ENCODE results near the gene INTS3. TPM values are rescaled to one million over a fixed set of nuclear protein-coding genes. Genes with fewer than 3 reads are reported as not detected.

INTS3 gene
- total and polyA plus RNA-seq, 10 of the 15 experiments (the other 5 are each of a cell fraction or from before 2014, with no cell fraction given) = 12.6 to 87.4 (median 30.8) TPM

DNA sequence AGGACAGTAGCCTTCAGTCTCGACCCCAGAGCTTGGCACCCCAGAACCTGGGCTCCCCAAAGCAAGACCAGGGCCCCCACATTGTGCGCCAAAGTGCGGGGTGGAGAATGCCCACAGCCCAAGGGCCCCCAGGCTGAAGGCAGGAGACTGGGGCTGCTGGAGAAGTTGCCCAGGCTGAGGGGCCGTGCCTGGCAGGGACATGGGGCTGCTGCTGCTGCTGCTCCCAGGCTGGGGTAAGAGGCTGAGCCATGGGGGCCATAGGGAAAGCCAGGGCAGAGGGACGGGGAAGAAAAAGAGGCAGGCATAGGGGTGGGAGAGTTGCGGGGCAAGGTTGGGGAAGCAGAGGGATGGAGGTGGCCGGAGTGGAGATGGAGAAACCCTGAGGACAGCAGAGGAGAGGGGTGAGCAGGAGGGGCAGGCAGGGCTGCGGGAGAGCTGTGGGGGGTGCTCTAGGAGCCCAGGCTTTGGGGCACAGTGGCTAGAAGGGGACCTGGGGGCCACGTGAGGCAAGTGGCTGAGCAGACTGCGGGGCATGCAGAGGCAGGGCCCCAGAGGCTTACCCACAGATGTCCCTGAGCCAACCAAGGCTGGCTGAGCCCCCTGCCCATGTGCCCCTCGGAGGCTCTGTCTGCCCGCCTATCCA is 66.2 kb downstream of the INTS3 start:
- Histone ChIP-seq H3K36me3 (ENCODE audit: control insufficient read depth in 2 of 2, insufficient read depth in 2 of 2, low read length in 1 of 2) (no peaks in the 10 kb centered on the region), H3K27me3 (replicated peaks in 1 of 2; ENCODE audit: control insufficient read depth in 2 of 2, insufficient read depth in 2 of 2, low read length in 1 of 2) (no peaks in the 10 kb centered on the region), H4K20me1 (ENCODE audit: control insufficient read depth, insufficient read depth) (no peaks in the 10 kb centered on the region), H3K9ac (ENCODE audit: control insufficient read depth, insufficient read depth, low read length) (no peak overlapping the region), H3K27ac (ENCODE audit: control insufficient read depth, insufficient read depth) (no peak overlapping the region), H3K9me3 (replicated peaks; ENCODE audit: control insufficient read depth, insufficient read depth, low read length) (no peaks in the 10 kb centered on the region), H2AFZ (ENCODE audit: control insufficient read depth, low read depth, low read length) (no peak overlapping the region), H3K79me2 (ENCODE audit: control insufficient read depth, insufficient read depth, low read length) (no peaks in the 10 kb centered on the region), H3K4me1 (ENCODE audit: control insufficient read depth, insufficient read depth, low read length) (peaks cover 30% of the 10 kb centered on the region), H3K4me2 (ENCODE audit: control insufficient read depth, insufficient read depth) (no peak overlapping the region), H3K4me3 (no peak overlapping the region)
- 78% methylated on average over 12 of the region's 12 CpGs for WGBS (ENCODE audit: insufficient coverage, insufficient replicate concordance, low lambda C conversion rate, missing lambda C conversion rate)
- DNase-seq (ENCODE audit: low read depth, low spot score) (no peak), ATAC-seq (no peak), FAIRE-seq (no peak)
- ChIA-PET POLR2A (interaction anchor here (1.2 kb wide), 1 partner anchor 197 kb away, joined by 4 read pairs; the partner anchor contains the start of gene RPS27), SMC1A (ENCODE audit: uncharacterized antibody, unreplicated experiment) (interaction anchor here (0.8 to 3.5 kb wide), 3 partner anchors 12 to 192 kb away, joined by 3 to 21 read pairs (median 4); partner anchors contain the start of gene RAB13), RAD21 (ENCODE audit: unreplicated experiment) (interaction anchor here (1.7 kb wide), 1 partner anchor 193 kb away, joined by 5 read pairs; the partner anchor contains the start of gene RAB13), CTCF (interaction anchor here (4.0 kb wide), 1 partner anchor 192 kb away, joined by 20 read pairs; the partner anchor contains the start of gene RAB13)
- intact Hi-C loops (cut with micrococcal nuclease; ENCODE audit: unreplicated experiment) = no loop called here
- in situ Hi-C loops (cut with MboI) = loop anchor here (10.0 kb wide), 1 partner anchor 191 kb away; the partner anchor contains the start of gene RAB13
- BruUV-seq (replicated peaks) = no TSS peak
- TF ChIP-seq CEBPB (IDR thresholded peaks at IDR 0.05; ENCODE audit: borderline replicate concordance in 1 of 2, low read depth in 2 of 2, low read length in 2 of 2) (no peak), ZZZ3 (IDR thresholded peaks at IDR 0.05; ENCODE audit: control insufficient read depth, insufficient read length, low read depth) (no peak), TAF1 (IDR thresholded peaks at IDR 0.05; ENCODE audit: borderline replicate concordance, low read depth, low read length) (no peak), CBX3 (IDR thresholded peaks at IDR 0.05; ENCODE audit: borderline replicate concordance, low read depth) (no peak), IKZF1 (conservative IDR thresholded peaks at IDR 0.05) (no peak), MEF2B (IDR thresholded peaks at IDR 0.05; ENCODE audit: partially characterized antibody, poor library complexity, severe bottlenecking) (no peak), KDM1A (IDR thresholded peaks at IDR 0.05; ENCODE audit: borderline replicate concordance) (no peak)
- TF ChIP-seq, protein P1, sequence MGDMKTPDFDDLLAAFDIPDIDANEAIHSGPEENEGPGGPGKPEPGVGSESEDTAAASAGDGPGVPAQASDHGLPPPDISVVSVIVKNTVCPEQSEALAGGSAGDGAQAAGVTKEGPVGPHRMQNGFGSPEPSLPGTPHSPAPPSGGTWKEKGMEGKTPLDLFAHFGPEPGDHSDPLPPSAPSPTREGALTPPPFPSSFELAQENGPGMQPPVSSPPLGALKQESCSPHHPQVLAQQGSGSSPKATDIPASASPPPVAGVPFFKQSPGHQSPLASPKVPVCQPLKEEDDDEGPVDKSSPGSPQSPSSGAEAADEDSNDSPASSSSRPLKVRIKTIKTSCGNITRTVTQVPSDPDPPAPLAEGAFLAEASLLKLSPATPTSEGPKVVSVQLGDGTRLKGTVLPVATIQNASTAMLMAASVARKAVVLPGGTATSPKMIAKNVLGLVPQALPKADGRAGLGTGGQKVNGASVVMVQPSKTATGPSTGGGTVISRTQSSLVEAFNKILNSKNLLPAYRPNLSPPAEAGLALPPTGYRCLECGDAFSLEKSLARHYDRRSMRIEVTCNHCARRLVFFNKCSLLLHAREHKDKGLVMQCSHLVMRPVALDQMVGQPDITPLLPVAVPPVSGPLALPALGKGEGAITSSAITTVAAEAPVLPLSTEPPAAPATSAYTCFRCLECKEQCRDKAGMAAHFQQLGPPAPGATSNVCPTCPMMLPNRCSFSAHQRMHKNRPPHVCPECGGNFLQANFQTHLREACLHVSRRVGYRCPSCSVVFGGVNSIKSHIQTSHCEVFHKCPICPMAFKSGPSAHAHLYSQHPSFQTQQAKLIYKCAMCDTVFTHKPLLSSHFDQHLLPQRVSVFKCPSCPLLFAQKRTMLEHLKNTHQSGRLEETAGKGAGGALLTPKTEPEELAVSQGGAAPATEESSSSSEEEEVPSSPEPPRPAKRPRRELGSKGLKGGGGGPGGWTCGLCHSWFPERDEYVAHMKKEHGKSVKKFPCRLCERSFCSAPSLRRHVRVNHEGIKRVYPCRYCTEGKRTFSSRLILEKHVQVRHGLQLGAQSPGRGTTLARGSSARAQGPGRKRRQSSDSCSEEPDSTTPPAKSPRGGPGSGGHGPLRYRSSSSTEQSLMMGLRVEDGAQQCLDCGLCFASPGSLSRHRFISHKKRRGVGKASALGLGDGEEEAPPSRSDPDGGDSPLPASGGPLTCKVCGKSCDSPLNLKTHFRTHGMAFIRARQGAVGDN (IDR thresholded peaks at IDR 0.05) = no peak
- TF ChIP-seq, protein P2, sequence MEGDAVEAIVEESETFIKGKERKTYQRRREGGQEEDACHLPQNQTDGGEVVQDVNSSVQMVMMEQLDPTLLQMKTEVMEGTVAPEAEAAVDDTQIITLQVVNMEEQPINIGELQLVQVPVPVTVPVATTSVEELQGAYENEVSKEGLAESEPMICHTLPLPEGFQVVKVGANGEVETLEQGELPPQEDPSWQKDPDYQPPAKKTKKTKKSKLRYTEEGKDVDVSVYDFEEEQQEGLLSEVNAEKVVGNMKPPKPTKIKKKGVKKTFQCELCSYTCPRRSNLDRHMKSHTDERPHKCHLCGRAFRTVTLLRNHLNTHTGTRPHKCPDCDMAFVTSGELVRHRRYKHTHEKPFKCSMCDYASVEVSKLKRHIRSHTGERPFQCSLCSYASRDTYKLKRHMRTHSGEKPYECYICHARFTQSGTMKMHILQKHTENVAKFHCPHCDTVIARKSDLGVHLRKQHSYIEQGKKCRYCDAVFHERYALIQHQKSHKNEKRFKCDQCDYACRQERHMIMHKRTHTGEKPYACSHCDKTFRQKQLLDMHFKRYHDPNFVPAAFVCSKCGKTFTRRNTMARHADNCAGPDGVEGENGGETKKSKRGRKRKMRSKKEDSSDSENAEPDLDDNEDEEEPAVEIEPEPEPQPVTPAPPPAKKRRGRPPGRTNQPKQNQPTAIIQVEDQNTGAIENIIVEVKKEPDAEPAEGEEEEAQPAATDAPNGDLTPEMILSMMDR (IDR thresholded peaks at IDR 0.05 in 2 of 3, conservative IDR thresholded peaks at IDR 0.05 in 1 of 3; ENCODE audit: control insufficient read depth in 2 of 3, extremely low read depth in 1 of 3, insufficient read depth in 1 of 3, low read depth in 3 of 3, low read length in 3 of 3) = no peak
- TF ChIP-seq, protein P3, sequence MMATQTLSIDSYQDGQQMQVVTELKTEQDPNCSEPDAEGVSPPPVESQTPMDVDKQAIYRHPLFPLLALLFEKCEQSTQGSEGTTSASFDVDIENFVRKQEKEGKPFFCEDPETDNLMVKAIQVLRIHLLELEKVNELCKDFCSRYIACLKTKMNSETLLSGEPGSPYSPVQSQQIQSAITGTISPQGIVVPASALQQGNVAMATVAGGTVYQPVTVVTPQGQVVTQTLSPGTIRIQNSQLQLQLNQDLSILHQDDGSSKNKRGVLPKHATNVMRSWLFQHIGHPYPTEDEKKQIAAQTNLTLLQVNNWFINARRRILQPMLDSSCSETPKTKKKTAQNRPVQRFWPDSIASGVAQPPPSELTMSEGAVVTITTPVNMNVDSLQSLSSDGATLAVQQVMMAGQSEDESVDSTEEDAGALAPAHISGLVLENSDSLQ (IDR thresholded peaks at IDR 0.05) = no peak
- TF ChIP-seq, protein P4, sequence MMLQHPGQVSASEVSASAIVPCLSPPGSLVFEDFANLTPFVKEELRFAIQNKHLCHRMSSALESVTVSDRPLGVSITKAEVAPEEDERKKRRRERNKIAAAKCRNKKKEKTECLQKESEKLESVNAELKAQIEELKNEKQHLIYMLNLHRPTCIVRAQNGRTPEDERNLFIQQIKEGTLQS (IDR thresholded peaks at IDR 0.05; ENCODE audit: borderline replicate concordance, extremely low read depth, low read depth, low read length) = no peak

Data from GM12878 (cell line).